WERI-Rb-1 (cell line): ENCODE data around the gene ZRANB1.

Experiments used
- DNase-seq: peaks from one replicate; pipeline ENCODE4 v3.0.0-alpha.2; 2020
- H3K27ac ChIP-seq: fragments of 250-450 bp; sonication (Bioruptor Pico); 2 replicates; pipeline ENCODE4 v1.5.1; 2020; ENCODE audit warnings: mild to moderate bottlenecking, moderate library complexity
- H3K27me3 ChIP-seq: fragments of 250-450 bp; sonication (Bioruptor Pico); 2 replicates; pipeline ENCODE4 v1.5.1; 2021; ENCODE audit warnings: mild to moderate bottlenecking, low read depth, moderate library complexity; ENCODE audit not compliant: insufficient read depth, severe bottlenecking
- H3K36me3 ChIP-seq: fragments of 250-450 bp; sonication (Bioruptor Pico); 2 replicates; pipeline ENCODE4 v1.5.1; 2020; ENCODE audit warnings: mild to moderate bottlenecking, moderate library complexity
- H3K4me3 ChIP-seq: 2 replicates; pipeline ENCODE4 v1.5.1; 2011; ENCODE audit warnings: low read depth, mild to moderate bottlenecking, control low read depth, low read length
- H3K9me3 ChIP-seq: fragments of 250-450 bp; sonication (Bioruptor Pico); 2 replicates; pipeline ENCODE4 v1.5.1; 2021; ENCODE audit warnings: mild to moderate bottlenecking, moderate library complexity; ENCODE audit not compliant: severe bottlenecking
- TF ChIP-seq, protein P1 (sequence below): IDR thresholded peaks from 2 replicates; pipeline ENCODE4 v1.5.1; 2011; ENCODE audit warnings: low read depth, mild to moderate bottlenecking, control low read depth, inconsistent platforms, low read length

ZRANB1 gene

DNA sequence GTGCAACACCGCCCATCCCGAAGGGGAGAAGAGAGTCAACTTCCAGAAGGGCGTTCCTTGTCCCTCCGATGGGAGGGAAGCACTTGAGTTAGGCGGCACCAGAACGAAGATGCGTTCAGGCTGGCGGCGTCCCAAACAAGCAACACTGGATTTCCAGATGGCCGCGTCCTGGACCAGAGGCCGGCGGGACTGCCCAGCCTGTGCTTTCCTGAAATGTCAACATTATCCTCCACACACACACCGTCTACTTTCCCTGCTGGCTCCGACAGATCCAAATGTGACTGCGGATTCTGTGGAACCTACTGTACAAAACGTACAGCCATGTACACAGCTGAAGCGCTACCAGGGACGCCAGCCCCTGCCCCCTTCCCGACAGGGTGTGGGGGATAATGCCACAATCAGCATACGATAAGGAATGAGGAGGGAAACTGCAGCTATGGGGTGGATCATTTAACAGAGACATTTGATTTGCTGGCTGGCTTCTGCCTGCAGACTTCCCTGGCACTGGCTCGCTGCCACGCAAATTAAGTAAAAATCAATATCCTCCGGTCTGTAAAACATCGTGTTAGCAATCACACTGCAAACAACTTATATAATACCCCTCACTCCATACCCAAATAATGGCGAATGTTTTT is 82.1 kb downstream of the ZRANB1 start:
- DNase-seq: peak; percentile 48
- Histone ChIP-seq H3K27me3 (no peaks in the 10 kb centered on the region), H3K36me3 (peaks cover 40% of the 10 kb centered on the region), H3K9me3 (peaks cover 7% of the 10 kb centered on the region), H3K4me3 (peak overlapping the region; percentile 39), H3K27ac (peak overlapping the region; percentile 94)
- TF ChIP-seq, protein P1, sequence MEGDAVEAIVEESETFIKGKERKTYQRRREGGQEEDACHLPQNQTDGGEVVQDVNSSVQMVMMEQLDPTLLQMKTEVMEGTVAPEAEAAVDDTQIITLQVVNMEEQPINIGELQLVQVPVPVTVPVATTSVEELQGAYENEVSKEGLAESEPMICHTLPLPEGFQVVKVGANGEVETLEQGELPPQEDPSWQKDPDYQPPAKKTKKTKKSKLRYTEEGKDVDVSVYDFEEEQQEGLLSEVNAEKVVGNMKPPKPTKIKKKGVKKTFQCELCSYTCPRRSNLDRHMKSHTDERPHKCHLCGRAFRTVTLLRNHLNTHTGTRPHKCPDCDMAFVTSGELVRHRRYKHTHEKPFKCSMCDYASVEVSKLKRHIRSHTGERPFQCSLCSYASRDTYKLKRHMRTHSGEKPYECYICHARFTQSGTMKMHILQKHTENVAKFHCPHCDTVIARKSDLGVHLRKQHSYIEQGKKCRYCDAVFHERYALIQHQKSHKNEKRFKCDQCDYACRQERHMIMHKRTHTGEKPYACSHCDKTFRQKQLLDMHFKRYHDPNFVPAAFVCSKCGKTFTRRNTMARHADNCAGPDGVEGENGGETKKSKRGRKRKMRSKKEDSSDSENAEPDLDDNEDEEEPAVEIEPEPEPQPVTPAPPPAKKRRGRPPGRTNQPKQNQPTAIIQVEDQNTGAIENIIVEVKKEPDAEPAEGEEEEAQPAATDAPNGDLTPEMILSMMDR: no peak

DNA sequence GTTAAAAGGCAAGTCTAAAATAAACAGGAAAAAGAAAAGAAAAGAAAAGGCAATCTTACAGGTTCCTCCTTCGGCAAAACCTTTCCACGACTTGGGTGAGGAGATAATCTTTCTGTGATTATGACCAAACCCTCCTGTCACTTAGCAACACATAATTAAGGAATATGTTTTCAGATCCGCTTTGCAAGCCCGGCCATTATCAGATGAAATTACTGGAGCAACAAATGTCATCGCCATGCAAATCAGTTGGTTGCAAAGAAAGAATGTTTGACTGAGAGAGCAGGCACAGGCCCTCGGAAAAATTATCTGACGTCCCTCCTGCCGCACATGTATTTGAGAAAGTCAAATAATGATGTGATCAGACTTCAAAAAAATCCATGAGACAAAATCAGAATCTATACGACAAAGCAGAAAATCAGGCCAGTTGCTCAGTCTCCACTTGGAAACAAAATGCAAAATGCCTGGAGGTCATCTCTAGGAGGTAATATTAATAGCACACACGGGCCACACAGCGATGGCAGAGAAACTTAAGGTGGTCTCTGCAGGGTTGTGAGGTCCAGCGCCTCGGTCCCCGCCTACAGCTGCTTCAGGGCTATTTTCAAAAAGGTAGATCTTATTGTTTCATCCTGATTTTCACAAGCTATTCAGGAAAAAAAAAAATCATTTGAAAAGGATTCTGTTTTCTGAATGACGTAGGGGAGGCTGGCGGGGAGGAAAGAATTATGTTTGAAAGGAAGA is 82.7 kb downstream of the ZRANB1 start:
- H3K36me3 ChIP-seq: peaks cover 35% of the 10 kb centered on the region
- H3K27me3 ChIP-seq: no peaks in the 10 kb centered on the region
- H3K9me3 ChIP-seq: peaks cover 4% of the 10 kb centered on the region
- TF ChIP-seq, protein P1: no peak
- peak overlapping the region; percentile 94 for H3K27ac ChIP-seq
- peak overlapping the region; percentile 39 for H3K4me3 ChIP-seq
- DNase-seq: no peak

DNA sequence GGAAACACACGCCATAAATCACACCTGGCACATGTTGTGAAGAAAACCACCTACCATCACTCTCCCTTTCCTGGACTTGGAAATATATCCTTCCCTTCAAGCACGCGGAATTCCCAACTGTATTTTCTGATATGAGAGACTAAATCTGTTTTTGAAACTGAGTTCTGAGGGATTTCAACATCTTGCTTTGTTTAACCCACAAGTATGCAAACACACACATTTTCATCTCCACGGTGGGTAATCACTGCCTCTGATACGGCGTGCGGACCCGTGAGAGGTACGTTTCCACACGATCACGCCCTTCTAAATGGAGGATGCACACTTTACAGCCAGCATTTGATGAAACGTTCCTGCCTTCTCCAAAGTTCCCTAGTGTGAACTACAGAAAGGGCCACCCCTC is 83.4 kb downstream of the ZRANB1 start:
- no peaks in the 10 kb centered on the region for H3K27me3 ChIP-seq
- no peaks in the 10 kb centered on the region for H3K9me3 ChIP-seq
- no peak for DNase-seq
- no peak overlapping the region for H3K4me3 ChIP-seq
- peak overlapping the region; percentile 94 for H3K27ac ChIP-seq
- H3K36me3 ChIP-seq: peaks cover 31% of the 10 kb centered on the region
- TF ChIP-seq, protein P1: no peak

DNA sequence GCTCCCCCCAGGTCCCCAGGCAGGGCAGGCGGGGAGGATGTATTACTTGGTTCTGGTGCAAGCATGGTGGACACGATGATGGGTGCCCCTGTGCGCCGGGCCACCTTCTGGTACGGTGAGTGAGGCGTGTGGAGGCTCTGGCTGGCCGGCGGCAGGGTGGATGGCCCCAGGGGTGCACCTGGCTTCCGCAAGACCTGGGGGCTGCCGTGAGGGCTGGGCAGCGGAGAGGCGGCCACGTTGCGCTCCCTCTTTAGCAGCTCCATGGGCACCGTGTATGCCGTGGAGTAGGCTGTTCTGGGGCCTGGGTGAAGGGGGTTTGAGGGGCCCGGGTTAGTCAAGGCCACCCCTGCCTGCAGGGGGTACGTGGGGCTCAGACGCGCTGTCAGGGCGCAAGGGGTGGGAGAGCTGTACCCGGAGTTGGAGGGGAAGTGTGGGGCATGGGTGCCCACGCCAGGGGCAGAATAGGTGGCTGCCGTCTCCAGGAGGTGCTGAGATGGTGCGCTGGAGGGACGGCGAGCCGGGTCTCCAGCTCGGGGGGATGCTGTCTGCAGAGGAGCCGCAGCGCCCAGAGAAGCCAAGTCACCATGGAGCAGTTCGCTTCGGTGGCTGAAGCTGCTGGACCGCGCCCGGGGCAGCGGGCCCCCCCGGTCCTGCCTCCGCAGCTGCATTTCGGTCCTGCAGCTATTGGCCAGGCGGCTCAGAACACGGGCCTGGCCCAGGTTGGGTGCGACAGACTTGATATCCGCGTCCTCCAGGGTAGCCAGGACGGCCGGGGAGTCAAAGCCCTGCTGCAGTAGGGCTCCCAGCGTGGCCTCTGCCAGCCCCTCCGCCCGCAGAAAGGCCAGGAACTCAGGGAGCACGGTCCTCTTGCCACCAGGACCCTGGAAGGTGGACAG is 84.4 kb downstream of the ZRANB1 start:
- Histone ChIP-seq H3K27ac (peak overlapping the region; percentile 94), H3K9me3 (no peaks in the 10 kb centered on the region), H3K36me3 (peaks cover 25% of the 10 kb centered on the region), H3K4me3 (no peak overlapping the region), H3K27me3 (no peaks in the 10 kb centered on the region)
- TF ChIP-seq, protein P1: no peak
- no peak for DNase-seq

DNA sequence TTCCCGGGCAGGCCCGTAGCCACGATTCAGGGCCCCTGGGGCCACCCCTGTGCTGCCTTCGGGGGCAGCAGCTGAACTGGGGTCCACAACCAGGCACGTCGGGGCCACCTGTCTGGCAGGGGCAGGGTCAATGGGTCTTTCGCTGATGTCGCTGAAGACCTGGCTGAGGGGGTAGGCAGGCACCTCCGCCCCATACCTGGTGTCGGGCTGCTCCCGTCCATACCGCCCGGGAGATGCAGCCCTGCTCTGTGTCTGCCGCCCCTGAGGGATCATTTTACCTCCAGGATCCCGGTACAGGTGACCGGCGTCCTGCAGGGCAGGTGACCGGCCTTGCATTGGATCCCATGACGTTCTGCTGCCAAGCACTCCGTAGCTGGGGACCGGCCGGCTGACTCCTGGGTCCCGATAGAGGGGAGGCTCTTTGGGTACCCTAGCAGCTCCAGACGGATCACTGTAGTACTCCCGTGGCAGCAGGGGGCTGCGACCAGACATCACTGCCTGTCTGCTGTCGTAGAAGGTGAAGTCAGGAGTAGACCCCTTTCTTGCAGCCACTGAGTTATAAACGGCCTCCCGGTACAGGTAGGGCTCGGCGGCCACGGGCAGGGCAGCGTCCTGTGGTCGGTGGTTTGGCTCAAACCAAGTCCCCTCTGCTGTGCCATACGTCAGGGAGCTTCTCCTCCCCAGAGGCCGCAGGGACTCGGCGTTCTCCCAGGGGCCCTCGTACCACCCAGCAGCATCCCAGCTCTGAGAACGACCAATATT is 85.2 kb downstream of the ZRANB1 start:
- TF ChIP-seq, protein P1: no peak
- Histone ChIP-seq H3K9me3 (no peaks in the 10 kb centered on the region), H3K4me3 (peak overlapping the region; percentile 32), H3K27ac (peak overlapping the region; percentile 94), H3K27me3 (no peaks in the 10 kb centered on the region), H3K36me3 (peaks cover 22% of the 10 kb centered on the region)
- DNase-seq: no peak
